Sigmoid colon (tissue), 7 donors: Measurements from ENCODE around the gene FN3KRP. TPM values are rescaled to one million over a fixed set of nuclear protein-coding genes. Genes with fewer than 3 reads are reported as not detected.
A peak's percentile ranks its signal among the peaks of the same experiment; 100 is the strongest.

Experiments used
- DNase-seq: peaks from one replicate; pipeline ENCODE4 v3.0.0-alpha.2; 2019
- H3K27ac ChIP-seq, 4 donors: fragments of 200-600 bp; sonication (generic); one replicate each; pipeline ENCODE4 v1.5.1; 2016 to 2019; ENCODE audit warnings: mild to moderate bottlenecking in 1 of 4
- H3K27me3 ChIP-seq, 3 donors: fragments of 200-600 bp; sonication (generic); one replicate each; pipeline ENCODE4 v1.5.1; 2019; ENCODE audit warnings: mild to moderate bottlenecking in 1 of 3
- H3K36me3 ChIP-seq, 4 donors: fragments of 200-600 bp; sonication (generic); one replicate each; pipeline ENCODE4 v1.5.1; 2016 to 2019
- H3K4me1 ChIP-seq, 4 donors: fragments of 200-600 bp; sonication (generic); one replicate each; pipeline ENCODE4 v1.5.1; 2017 to 2019
- H3K4me3 ChIP-seq, 4 donors: fragments of 200-600 bp; sonication (generic); one replicate each; pipeline ENCODE4 v1.5.1; 2017 to 2019; ENCODE audit warnings: mild to moderate bottlenecking in 2 of 4, moderate library complexity in 1 of 4
- H3K9me3 ChIP-seq, 4 donors: fragments of 200-600 bp in 3 of 4; sonication (generic) in 3 of 4; one replicate each; pipeline versions ENCODE4 v1.5.1 to v1.6.1; 2013 to 2019
- EP300 ChIP-seq, 4 donors: sonication (generic); formaldehyde crosslinking; IDR thresholded peaks; one replicate each; pipeline ENCODE4 v1.6.1; 2017; ENCODE audit warnings: antibody characterized with exemption in 4 of 4
- POLR2A ChIP-seq, 2 donors: fragments of 450-650 bp; IDR thresholded peaks; one replicate each; pipeline ENCODE4 v1.6.1; 2016; ENCODE audit warnings: antibody characterized with exemption in 2 of 2, mild to moderate bottlenecking in 2 of 2, moderate library complexity in 2 of 2
- POLR2AphosphoS5 ChIP-seq, 4 donors: sonication (generic); formaldehyde crosslinking; IDR thresholded peaks; one replicate each; pipeline ENCODE4 v1.6.1; 2017; ENCODE audit warnings: antibody characterized with exemption in 4 of 4
- WGBS, 2 donors: extraction: QIAGEN DNeasy Blood & Tissue Kit; methylation state at CpG; one replicate each; pipeline ENCODE4 v1.1.7; 2013; 5-methylcytosine and 5-hydroxymethylcytosine counted together
- intact Hi-C: fragments of 100-400 bp; cut with DNase I; formaldehyde crosslinking; loops from one replicate; pipeline ENCODE4 v1.15.1; 2023
- polyA plus RNA-seq, 3 donors: library from polyadenylated mRNA; stranded (reverse); fragments of 200-250 nt; gene quantifications; one replicate each; pipeline ENCODE4 v1.2.3, GENCODE V29; 2013
- total RNA-seq, 4 donors: library from RNA; depleted of rRNA; stranded (reverse); fragments of >200 nt; gene quantifications; one replicate each; pipeline ENCODE4 v1.1.0, GENCODE V29; 2016
- TF ChIP-seq, protein P1 (sequence below), 4 experiments: fragments of 450-650 bp in 3 of 4; fragments of 200-600 bp in 1 of 4; IDR thresholded peaks; one replicate each; pipeline ENCODE4 v1.5.1; 2016 to 2019; ENCODE audit warnings: antibody characterized with exemption in 4 of 4, mild to moderate bottlenecking in 3 of 4, moderate library complexity in 2 of 4
- donor health status: healthy with polysubstance abuse.
- donor health status: Bipolar disorder and iron deficiency.
- donor health status: healthy.

FN3KRP gene
- total and polyA plus RNA-seq, 7 donors, result 8.1 to 36.1 (median 18.0) TPM

- H3K4me1 ChIP-seq, result peaks cover 0 to 18% (median 16%) of the 10 kb centered on the region in 4 donors
- peaks cover 0 to 6% (median 0%) of the 10 kb centered on the region in 4 donors for H3K36me3 ChIP-seq
- intact Hi-C loops, result no loop called here
- no peaks in the 10 kb centered on the region for H3K27me3 ChIP-seq
- peaks cover 0 to 3% (median 0%) of the 10 kb centered on the region in 4 donors for H3K9me3 ChIP-seq
- TF ChIP-seq EP300 (IDR thresholded peaks at IDR 0.05), result no peak
- TF ChIP-seq POLR2AphosphoS5 (IDR thresholded peaks at IDR 0.05), result no peak
- TF ChIP-seq POLR2A (IDR thresholded peaks at IDR 0.05), result no peak
- no peak overlapping the region for H3K4me3 ChIP-seq
- no peak for DNase-seq
- H3K27ac ChIP-seq, result no peak overlapping the region
- 90 to 97% methylated on average over 16 of the region's 16 CpGs for WGBS, 2 donors
Observed at GRCh38 chr17:82748756-82749155, 32.2 kb downstream of the FN3KRP start.

DNA sequence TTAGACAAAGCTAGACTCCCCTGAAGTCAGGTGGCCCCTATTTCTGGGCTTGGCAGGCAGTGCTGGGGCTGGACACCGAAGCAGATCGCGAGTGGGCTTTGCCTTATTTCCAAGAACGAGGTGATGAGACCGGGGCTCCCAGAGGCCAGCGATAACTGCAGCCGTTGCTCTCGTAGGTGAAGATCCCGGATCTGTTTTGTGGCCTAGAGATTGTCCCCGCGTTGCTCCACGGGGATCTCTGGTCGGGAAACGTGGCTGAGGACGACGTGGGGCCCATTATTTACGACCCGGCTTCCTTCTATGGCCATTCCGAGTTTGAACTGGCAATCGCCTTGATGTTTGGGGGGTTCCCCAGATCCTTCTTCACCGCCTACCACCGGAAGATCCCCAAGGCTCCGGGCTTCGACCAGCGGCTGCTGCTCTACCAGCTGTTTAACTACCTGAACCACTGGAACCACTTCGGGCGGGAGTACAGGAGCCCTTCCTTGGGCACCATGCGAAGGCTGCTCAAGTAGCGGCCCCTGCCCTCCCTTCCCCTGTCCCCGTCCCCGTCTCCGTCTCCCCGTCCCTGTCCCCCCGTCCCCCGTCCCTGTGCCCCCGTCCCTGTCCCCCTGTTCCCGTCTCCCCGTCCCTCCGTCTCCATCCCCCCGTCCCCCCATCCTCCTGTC is 33.9 kb downstream of the FN3KRP start:
- whole genome bisulfite sequencing, 2 donors, result 75 to 89% methylated on average over 40 of the region's 40 CpGs
- no peak overlapping the region for H3K4me3 ChIP-seq
- peaks cover 0 to 4% (median 0%) of the 10 kb centered on the region in 4 donors for H3K36me3 ChIP-seq
- H3K27me3 ChIP-seq, result no peaks in the 10 kb centered on the region
- H3K9me3 ChIP-seq, result peaks cover 0 to 3% (median 0%) of the 10 kb centered on the region in 4 donors
- TF ChIP-seq EP300 (IDR thresholded peaks at IDR 0.05), result no peak
- TF ChIP-seq POLR2A (IDR thresholded peaks at IDR 0.05), result no peak
- TF ChIP-seq, protein P1, sequence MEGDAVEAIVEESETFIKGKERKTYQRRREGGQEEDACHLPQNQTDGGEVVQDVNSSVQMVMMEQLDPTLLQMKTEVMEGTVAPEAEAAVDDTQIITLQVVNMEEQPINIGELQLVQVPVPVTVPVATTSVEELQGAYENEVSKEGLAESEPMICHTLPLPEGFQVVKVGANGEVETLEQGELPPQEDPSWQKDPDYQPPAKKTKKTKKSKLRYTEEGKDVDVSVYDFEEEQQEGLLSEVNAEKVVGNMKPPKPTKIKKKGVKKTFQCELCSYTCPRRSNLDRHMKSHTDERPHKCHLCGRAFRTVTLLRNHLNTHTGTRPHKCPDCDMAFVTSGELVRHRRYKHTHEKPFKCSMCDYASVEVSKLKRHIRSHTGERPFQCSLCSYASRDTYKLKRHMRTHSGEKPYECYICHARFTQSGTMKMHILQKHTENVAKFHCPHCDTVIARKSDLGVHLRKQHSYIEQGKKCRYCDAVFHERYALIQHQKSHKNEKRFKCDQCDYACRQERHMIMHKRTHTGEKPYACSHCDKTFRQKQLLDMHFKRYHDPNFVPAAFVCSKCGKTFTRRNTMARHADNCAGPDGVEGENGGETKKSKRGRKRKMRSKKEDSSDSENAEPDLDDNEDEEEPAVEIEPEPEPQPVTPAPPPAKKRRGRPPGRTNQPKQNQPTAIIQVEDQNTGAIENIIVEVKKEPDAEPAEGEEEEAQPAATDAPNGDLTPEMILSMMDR (IDR thresholded peaks at IDR 0.05), result no peak
- no peak for TF ChIP-seq POLR2AphosphoS5 (IDR thresholded peaks at IDR 0.05)
- intact Hi-C loops, result no loop called here
- peaks cover 0 to 27% (median 21%) of the 10 kb centered on the region in 4 donors for H3K4me1 ChIP-seq
- DNase-seq, result no peak
- peak overlapping the region in 2 of 4 donors; percentile 21 to 55 for H3K27ac ChIP-seq

- Histone ChIP-seq H3K36me3 (peaks cover 0 to 4% (median 0%) of the 10 kb centered on the region in 4 donors), H3K4me1 (peaks cover 0 to 27% (median 21%) of the 10 kb centered on the region in 4 donors), H3K27ac (peak overlapping the region; percentile 80 to 92 (median 90)), H3K4me3 (peak overlapping the region; percentile 21 to 97 (median 88)), H3K9me3 (peaks cover 0 to 3% (median 0%) of the 10 kb centered on the region in 4 donors), H3K27me3 (no peaks in the 10 kb centered on the region)
- TF ChIP-seq POLR2A (IDR thresholded peaks at IDR 0.05) (no peak), POLR2AphosphoS5 (IDR thresholded peaks at IDR 0.05) (no peak), EP300 (IDR thresholded peaks at IDR 0.05) (no peak)
- TF ChIP-seq, protein P1 (IDR thresholded peaks at IDR 0.05), result no peak
- WGBS, 2 donors, result 1 to 4% methylated on average over 56 of the region's 56 CpGs
- DNase-seq, result no peak
- intact Hi-C loops, result loop anchor here (1.0 kb wide), 1 partner anchor 35 kb away; the partner anchor contains the start of gene FN3KRP
Observed at GRCh38 chr17:82751171-82751570, 34.7 kb downstream of the FN3KRP start.

DNA sequence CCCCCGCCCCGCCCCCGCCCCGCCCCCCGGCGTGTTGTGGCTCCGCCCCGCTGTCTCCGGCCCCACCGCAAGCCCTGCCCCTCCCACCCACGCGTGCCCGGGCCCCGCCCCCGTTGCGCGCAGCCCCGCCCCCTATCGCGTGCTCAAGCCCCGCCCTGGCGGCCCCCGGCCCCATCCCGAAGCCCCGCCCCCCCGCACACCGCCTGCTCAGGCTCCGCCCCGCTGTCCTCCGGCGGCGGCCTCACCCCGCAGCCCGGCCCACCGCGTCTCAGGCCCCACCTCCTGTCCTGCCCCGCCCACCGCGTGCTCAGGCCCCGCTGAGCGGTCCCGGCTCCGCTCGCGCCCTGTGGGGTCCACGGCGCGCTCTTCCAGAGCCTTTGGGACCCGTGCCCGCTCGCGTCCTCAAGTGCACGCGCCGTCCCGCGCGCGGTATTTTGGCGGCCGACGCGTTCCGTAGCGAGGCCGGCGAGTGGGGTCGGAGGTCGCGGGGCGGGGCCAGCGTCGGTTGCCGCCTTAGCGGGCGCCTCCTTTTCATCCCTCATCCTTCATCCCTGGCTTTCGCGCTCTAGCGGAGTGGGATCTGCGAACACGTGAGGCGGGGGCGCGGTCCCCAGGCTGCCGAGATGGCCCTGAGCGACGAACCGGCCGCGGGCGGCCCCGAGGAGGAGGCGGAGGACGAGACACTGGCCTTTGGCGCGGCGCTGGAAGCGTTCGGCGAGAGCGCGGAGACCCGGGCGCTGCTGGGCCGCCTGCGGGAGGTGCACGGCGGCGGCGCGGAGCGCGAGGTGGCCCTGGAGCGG is 35.3 kb downstream of the FN3KRP start, which contains the start of gene TBCD:
Gene TBCD (plus strand): TSS at position 495 of the 800 bp plus-strand sequence. CDS start 129 bp downstream, at position 624.
- Histone ChIP-seq H3K4me3 (peak within 1 kb of the TSS; percentile 69 to 97 (median 88)), H3K9me3 (peaks cover 0 to 3% (median 0%) of the 10 kb centered on the region in 4 donors), H3K27me3 (no peaks in the 10 kb centered on the region), H3K4me1 (peaks cover 0 to 27% (median 21%) of the 10 kb centered on the region in 4 donors), H3K27ac (peak within 1 kb of the TSS; percentile 80 to 92 (median 90)), H3K36me3 (peaks cover 0 to 4% (median 0%) of the 10 kb centered on the region in 4 donors)
- intact Hi-C loops, result loop anchor here (1.0 kb wide), 1 partner anchor 35 kb away; the partner anchor contains the start of gene FN3KRP
- DNase-seq, result peak; percentile 95
- TF ChIP-seq, protein P1 (IDR thresholded peaks at IDR 0.05), result no peak
- TF ChIP-seq POLR2A (IDR thresholded peaks at IDR 0.05) (peak in 1 of 2 donors; percentile 12), POLR2AphosphoS5 (IDR thresholded peaks at IDR 0.05) (peak; percentile 78 to 84 (median 80)), EP300 (IDR thresholded peaks at IDR 0.05) (peak in 1 of 4 donors; percentile 46)
- 1% methylated on average over 111 to 114 of the region's 114 CpGs for WGBS, 2 donors
